Upper lobe of left lung (tissue), 4 donors: ENCODE results near the gene NIPBL.
"Not testable (repeated sequence)": the region's sequence is repeated elsewhere in the genome, so short reads cannot be mapped to it uniquely, and the experiment has no call there.

ENCODE experiments used
- CTCF ChIP-seq, 6 experiments: fragments of 450-650 bp in 4 of 6; fragments of 200-600 bp in 2 of 6; sonication (generic) in 2 of 6; IDR thresholded peaks; one replicate each; pipeline ENCODE4 v1.5.1; 2016 to 2019; ENCODE audit warnings: antibody characterized with exemption in 6 of 6
- POLR2A ChIP-seq, 4 donors: fragments of 450-650 bp; IDR thresholded peaks; one replicate each; pipeline ENCODE4 v1.5.1; 2016 to 2017; ENCODE audit warnings: antibody characterized with exemption in 4 of 4, mild to moderate bottlenecking in 2 of 4
- POLR2AphosphoS5 ChIP-seq, 2 donors: sonication (generic); formaldehyde crosslinking; IDR thresholded peaks; one replicate each; pipeline ENCODE4 v1.5.1; 2017; ENCODE audit warnings: antibody characterized with exemption in 2 of 2

GRCh38 chr5:37082977-37083376 lies 206.4 kb downstream of the NIPBL start:
- not testable (repeated sequence) for TF ChIP-seq CTCF, POLR2A, POLR2AphosphoS5 (IDR thresholded peaks at IDR 0.05)
